ENCODE measurements around the gene NPR3.

GRCh38 chr5:32786311-32786710, 75.2 kb downstream of the NPR3 start:
- no peak for TF ChIP-seq CTCF (IDR thresholded peaks at IDR 0.05)
- no peak for TF ChIP-seq POLR2A (IDR thresholded peaks at IDR 0.05; ENCODE audit: low read depth)
- TF ChIP-seq POLR2AphosphoS5 (IDR thresholded peaks at IDR 0.05), result no peak
- no peak for TF ChIP-seq EP300 (IDR thresholded peaks at IDR 0.05)

Data from esophagus muscularis mucosa (tissue), 4 donors.